Tibial artery (tissue), 4 donors: Measurements from ENCODE around the gene SERINC2.
A peak's percentile ranks its signal among the peaks of the same experiment; 100 is the strongest.

Source experiments
- DNase-seq, 2 donors: peaks; one replicate each; pipeline ENCODE4 v3.0.0-alpha.2; 2019
- H3K27ac ChIP-seq, 2 donors: fragments of 200-600 bp; sonication (generic) in 1 of 2; 1 replicate in 1 of 2; 2 replicates in 1 of 2; pipeline ENCODE4 v1.5.1; 2018 to 2019; ENCODE audit warnings: mild to moderate bottlenecking in 1 of 2
- H3K27me3 ChIP-seq, 2 donors: fragments of 200-600 bp; sonication (generic) in 1 of 2; one replicate each; pipeline versions ENCODE4 v1.5.1 to v1.6.0; 2016 to 2019
- H3K36me3 ChIP-seq, 3 donors: fragments of 200-600 bp; sonication (generic) in 2 of 3; one replicate each; pipeline ENCODE4 v1.5.1; 2016 to 2019; ENCODE audit warnings: mild to moderate bottlenecking in 2 of 3
- H3K4me1 ChIP-seq, 4 donors: fragments of 200-600 bp; sonication (generic) in 2 of 4; 1 replicate in 3 of 4; 2 replicates in 1 of 4; pipeline ENCODE4 v1.5.1; 2016 to 2019
- H3K4me3 ChIP-seq, 2 donors: fragments of 200-600 bp; sonication (generic) in 1 of 2; 1 replicate in 1 of 2; 2 replicates in 1 of 2; pipeline ENCODE4 v1.5.1; 2018 to 2019; ENCODE audit warnings: mild to moderate bottlenecking in 2 of 2
- H3K9me3 ChIP-seq, 3 donors: fragments of 200-600 bp; sonication (generic) in 1 of 3; one replicate each; pipeline ENCODE4 v1.5.1; 2016 to 2019
- intact Hi-C: fragments of 100-400 bp; cut with DNase I; formaldehyde crosslinking; loops from one replicate; pipeline ENCODE4 v1.15.0; 2023; ENCODE audit warnings: low total_unique reads
- TF ChIP-seq, protein P1 (sequence below), 2 experiments: fragments of 200-600 bp in 1 of 2; fragments of 450-650 bp in 1 of 2; IDR thresholded peaks; one replicate each; pipeline ENCODE4 v1.5.1; 2017 to 2019; ENCODE audit warnings: antibody characterized with exemption in 2 of 2, mild to moderate bottlenecking in 1 of 2, moderate library complexity in 1 of 2

The SERINC2 gene

DNA sequence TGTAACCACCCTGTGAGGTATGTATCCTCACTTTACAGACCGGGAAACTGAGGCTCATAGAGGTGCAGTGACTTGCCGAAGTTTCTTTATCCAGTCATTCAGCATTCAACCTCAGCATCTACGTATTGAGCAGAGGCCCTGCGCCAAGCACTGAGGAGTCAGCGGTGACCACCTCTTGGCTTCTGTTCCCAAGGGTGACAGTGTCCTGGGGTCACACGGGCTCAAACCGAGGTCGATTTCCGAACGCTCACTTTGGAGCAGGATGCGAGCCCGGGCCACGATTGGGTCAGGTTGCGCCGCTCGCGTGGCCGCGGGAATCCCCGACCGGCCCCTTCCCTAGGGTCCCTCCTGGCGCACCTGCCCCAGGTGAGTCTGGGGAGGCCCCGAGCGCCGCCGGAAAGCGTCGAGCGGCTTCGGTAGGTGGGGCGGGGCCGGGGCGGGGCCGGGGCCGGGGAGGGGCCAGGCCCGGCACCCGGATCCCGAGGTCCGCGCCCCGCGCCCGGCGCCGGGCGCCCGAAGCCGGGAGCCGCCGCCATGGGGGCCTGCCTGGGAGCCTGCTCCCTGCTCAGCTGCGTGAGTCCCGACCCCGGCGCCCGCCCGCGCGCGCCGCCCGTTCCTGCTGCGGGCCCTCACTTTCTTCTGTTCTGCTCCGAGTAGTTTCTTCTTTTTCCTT, at the start of gene SERINC2:
Gene SERINC2 (plus strand): TSS at position 482 of the 673 bp plus-strand sequence. CDS start 53 bp downstream, at position 535.
- peaks cover 0 to 5% of the 10 kb centered on the region in 2 donors for H3K27me3 ChIP-seq
- no peaks in the 10 kb centered on the region for H3K36me3 ChIP-seq
- H3K4me1 ChIP-seq = peaks cover 0 to 19% (median 16%) of the 10 kb centered on the region in 4 donors
- no peak for DNase-seq
- H3K27ac ChIP-seq = peak within 1 kb of the TSS; percentile 37 to 38
- intact Hi-C loops = no loop called here
- TF ChIP-seq, protein P1, sequence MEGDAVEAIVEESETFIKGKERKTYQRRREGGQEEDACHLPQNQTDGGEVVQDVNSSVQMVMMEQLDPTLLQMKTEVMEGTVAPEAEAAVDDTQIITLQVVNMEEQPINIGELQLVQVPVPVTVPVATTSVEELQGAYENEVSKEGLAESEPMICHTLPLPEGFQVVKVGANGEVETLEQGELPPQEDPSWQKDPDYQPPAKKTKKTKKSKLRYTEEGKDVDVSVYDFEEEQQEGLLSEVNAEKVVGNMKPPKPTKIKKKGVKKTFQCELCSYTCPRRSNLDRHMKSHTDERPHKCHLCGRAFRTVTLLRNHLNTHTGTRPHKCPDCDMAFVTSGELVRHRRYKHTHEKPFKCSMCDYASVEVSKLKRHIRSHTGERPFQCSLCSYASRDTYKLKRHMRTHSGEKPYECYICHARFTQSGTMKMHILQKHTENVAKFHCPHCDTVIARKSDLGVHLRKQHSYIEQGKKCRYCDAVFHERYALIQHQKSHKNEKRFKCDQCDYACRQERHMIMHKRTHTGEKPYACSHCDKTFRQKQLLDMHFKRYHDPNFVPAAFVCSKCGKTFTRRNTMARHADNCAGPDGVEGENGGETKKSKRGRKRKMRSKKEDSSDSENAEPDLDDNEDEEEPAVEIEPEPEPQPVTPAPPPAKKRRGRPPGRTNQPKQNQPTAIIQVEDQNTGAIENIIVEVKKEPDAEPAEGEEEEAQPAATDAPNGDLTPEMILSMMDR (IDR thresholded peaks at IDR 0.05) = no peak
- H3K4me3 ChIP-seq = peak within 1 kb of the TSS; percentile 55 to 76
- H3K9me3 ChIP-seq = no peaks in the 10 kb centered on the region

DNA sequence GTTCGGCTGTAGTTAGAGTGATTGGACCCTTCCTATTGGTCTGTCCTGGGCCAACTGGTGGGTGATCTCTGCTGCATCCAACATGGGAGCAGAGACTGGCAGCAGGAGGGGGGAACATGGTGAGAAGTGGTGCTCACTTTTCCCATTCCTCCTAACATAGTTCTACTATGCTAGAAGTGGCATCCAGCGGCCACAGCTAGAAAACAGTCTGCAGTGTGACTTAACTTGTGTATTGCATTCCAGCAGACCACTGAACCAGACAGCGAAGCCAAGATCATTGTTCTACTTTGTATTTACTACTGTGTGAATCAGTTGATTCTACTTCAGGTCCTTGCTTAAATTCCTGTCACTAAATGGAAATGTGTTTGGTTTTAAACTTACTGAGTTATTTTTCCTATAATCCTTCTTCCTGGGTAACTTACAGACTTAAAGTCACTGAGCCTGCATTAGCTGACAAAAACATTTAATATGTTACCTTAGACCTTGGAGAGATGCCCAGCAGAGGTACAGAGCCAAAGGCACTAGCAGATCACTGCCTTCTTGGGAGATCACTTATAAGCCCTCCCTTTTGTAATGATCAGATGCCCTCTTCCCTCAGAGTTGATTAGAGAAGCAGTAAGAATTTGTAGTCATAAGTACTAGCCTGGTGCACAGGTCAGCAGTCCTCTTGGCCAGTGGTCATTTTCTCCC, 48.3 kb upstream of the SERINC2 start:
- peaks cover 36 to 69% (median 66%) of the 10 kb centered on the region in 3 donors for H3K36me3 ChIP-seq
- peak in 1 of 2 donors; percentile 51 for DNase-seq
- no peaks in the 10 kb centered on the region for H3K9me3 ChIP-seq
- H3K27ac ChIP-seq = no peak overlapping the region
- no peak overlapping the region for H3K4me3 ChIP-seq
- intact Hi-C loops = loop anchor here (10.0 kb wide), 1 partner anchor 60 kb away; no protein-coding TSS in a partner anchor
- H3K27me3 ChIP-seq = no peaks in the 10 kb centered on the region
- TF ChIP-seq, protein P1 (IDR thresholded peaks at IDR 0.05) = no peak
- H3K4me1 ChIP-seq = peaks cover 0 to 24% (median 12%) of the 10 kb centered on the region in 4 donors

DNA sequence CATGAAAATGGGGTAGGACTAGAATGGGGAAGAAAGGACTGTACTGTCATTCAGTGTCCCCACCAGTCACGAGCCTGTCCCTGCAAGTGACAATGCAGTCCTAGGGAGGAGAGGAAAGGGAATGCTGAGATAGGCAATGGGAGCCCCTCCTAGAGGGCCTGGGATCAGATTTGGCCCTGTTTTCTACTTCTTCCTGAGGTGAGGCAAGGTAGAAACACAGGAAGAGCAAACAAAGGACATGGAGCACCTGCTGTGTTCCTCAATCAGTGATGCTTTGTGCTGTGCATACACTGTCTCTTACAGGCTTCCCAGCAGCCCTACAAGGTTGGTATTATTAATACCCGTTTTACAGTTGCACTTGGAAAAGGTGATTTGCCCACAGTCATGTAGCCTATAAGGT, 46.2 kb upstream of the SERINC2 start:
- H3K9me3 ChIP-seq = no peaks in the 10 kb centered on the region
- TF ChIP-seq, protein P1 (IDR thresholded peaks at IDR 0.05) = no peak
- peaks cover 25 to 52% (median 48%) of the 10 kb centered on the region in 3 donors for H3K36me3 ChIP-seq
- peaks cover 0 to 45% (median 27%) of the 10 kb centered on the region in 4 donors for H3K4me1 ChIP-seq
- H3K27ac ChIP-seq = no peak overlapping the region
- no peak overlapping the region for H3K4me3 ChIP-seq
- no peaks in the 10 kb centered on the region for H3K27me3 ChIP-seq
- DNase-seq = no peak
- intact Hi-C loops = loop anchor here (10.0 kb wide), 1 partner anchor 62 kb away; no protein-coding TSS in a partner anchor

DNA sequence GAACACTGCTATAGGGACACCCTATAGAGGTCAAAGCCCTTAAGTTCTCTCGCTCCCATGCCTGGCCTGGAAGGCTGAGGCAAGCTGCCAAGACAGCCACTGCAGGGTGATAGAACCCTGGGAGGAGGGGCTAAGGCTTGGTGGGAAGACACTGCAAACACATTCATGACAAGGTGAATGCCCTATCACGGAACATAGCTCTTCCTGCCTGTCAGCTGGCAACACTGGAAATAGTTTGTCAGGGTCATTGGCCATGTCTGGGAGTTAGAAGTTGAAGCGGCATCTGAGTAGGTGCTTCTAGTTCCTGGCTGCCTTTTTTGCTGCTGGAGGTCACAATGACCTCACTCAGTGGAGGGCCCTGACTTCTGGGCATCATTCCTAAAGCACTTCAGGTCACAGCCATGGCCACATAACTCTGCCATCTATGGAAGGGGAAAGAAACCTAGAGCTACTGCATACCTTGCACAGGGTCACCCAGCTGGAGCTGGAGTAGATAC, 44.4 kb upstream of the SERINC2 start:
- peaks cover 19 to 40% (median 39%) of the 10 kb centered on the region in 3 donors for H3K36me3 ChIP-seq
- DNase-seq = no peak
- TF ChIP-seq, protein P1 (IDR thresholded peaks at IDR 0.05) = no peak
- peaks cover 6 to 63% (median 40%) of the 10 kb centered on the region in 4 donors for H3K4me1 ChIP-seq
- H3K27ac ChIP-seq = peak overlapping the region; percentile 81 to 92
- no peaks in the 10 kb centered on the region for H3K9me3 ChIP-seq
- intact Hi-C loops = loop anchor here (10.0 kb wide), 1 partner anchor 64 kb away; no protein-coding TSS in a partner anchor
- no peaks in the 10 kb centered on the region for H3K27me3 ChIP-seq
- no peak overlapping the region for H3K4me3 ChIP-seq

DNA sequence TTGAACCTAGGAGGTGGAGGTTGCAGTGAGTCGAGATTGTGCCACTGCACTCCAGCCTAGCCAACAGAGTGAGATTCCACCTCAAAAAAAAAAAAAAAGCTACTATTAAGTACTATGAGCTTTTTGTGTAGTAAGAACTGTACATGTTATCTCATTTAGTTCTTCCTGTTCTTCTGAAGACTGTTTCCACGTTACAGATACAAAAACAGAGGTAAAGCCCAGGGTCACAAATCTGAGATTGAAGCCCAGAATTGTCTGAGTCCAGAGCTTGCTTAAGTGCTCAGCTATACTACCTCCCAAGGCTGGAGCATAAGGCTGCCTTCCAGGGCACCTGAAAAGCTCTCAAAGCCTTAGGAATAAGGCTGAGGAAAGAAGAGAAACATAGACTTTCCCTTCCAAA, 43.0 kb upstream of the SERINC2 start:
- H3K4me1 ChIP-seq = peaks cover 6 to 77% (median 53%) of the 10 kb centered on the region in 4 donors
- no peak overlapping the region for H3K4me3 ChIP-seq
- intact Hi-C loops = no loop called here
- no peaks in the 10 kb centered on the region for H3K9me3 ChIP-seq
- peak overlapping the region; percentile 81 to 92 for H3K27ac ChIP-seq
- H3K36me3 ChIP-seq = peaks cover 6 to 28% (median 25%) of the 10 kb centered on the region in 3 donors
- DNase-seq = no peak
- TF ChIP-seq, protein P1 (IDR thresholded peaks at IDR 0.05) = no peak
- no peaks in the 10 kb centered on the region for H3K27me3 ChIP-seq
